Osteoblast (primary cell): Measurements from ENCODE around the gene KCNAB1. TPM values are rescaled to one million over a fixed set of nuclear protein-coding genes. Genes with fewer than 3 reads are reported as not detected.

Source experiments
- DNase-seq: peaks from one replicate; pipeline ENCODE4 v3.0.0; 2011; ENCODE audit warnings: low spot score, mixed read lengths; ENCODE audit not compliant: insufficient read length; ENCODE audit errors: missing footprints
- H2AFZ ChIP-seq: 2 replicates; pipeline ENCODE4 v1.6.0; 2011; ENCODE audit warnings: mild to moderate bottlenecking, low read length
- H3K27ac ChIP-seq: 2 replicates; pipeline ENCODE4 v1.5.1; 2011; ENCODE audit warnings: mild to moderate bottlenecking, low read depth, low read length, moderate library complexity
- H3K27me3 ChIP-seq: 2 replicates; pipeline ENCODE4 v1.6.0; 2012; ENCODE audit warnings: mild to moderate bottlenecking, control low read depth, inconsistent platforms, low read length, moderate library complexity; ENCODE audit not compliant: insufficient read depth
- H3K36me3 ChIP-seq: 2 replicates; pipeline ENCODE4 v1.5.1; 2011; ENCODE audit warnings: mild to moderate bottlenecking, low read length, control low read depth, moderate library complexity; ENCODE audit not compliant: insufficient read depth
- H3K4me1 ChIP-seq: 2 replicates; pipeline ENCODE4 v1.5.1; 2011; ENCODE audit warnings: mild to moderate bottlenecking, low read length, control low read depth, moderate library complexity; ENCODE audit not compliant: insufficient read depth
- H3K4me2 ChIP-seq: 2 replicates; pipeline ENCODE4 v1.6.0; 2011; ENCODE audit warnings: mild to moderate bottlenecking, low read length; ENCODE audit not compliant: insufficient read depth
- H3K4me3 ChIP-seq: fragments of 200-600 bp; sonication (generic); 3 replicates; pipeline ENCODE4 v1.5.1; 2012; ENCODE audit warnings: mild to moderate bottlenecking, low read length, inconsistent platforms; ENCODE audit not compliant: insufficient read depth
- H3K79me2 ChIP-seq: 2 replicates; pipeline ENCODE4 v1.6.0; 2012; ENCODE audit warnings: mild to moderate bottlenecking, low read length, control low read depth, inconsistent platforms; ENCODE audit not compliant: insufficient read depth
- H3K9me3 ChIP-seq: 2 replicates; pipeline ENCODE4 v1.5.1; 2011; ENCODE audit warnings: low read depth, low read length, control low read depth
- H4K20me1 ChIP-seq: 2 replicates; pipeline ENCODE4 v1.6.0; 2012; ENCODE audit warnings: mild to moderate bottlenecking, low read length, control low read depth; ENCODE audit not compliant: insufficient read depth
- CTCF ChIP-seq: IDR thresholded peaks from 2 replicates; pipeline ENCODE4 v1.5.1; 2011; ENCODE audit warnings: mild to moderate bottlenecking, low read depth, low read length, moderate library complexity; ENCODE audit errors: extremely low read depth
- total RNA-seq: library from RNA; depleted of rRNA; stranded (reverse); fragments of >200 nt; gene quantifications from 2 replicates; pipeline ENCODE4 v1.2.3, GENCODE V29; 2012

Gene KCNAB1
- total RNA-seq, 1 donor = 0.36 TPM

- Histone ChIP-seq H3K9me3 (no peaks in the 10 kb centered on the region), H3K79me2 (no peaks in the 10 kb centered on the region)
Measured at GRCh38 chr3:156480949-156481348, 360.6 kb downstream of the KCNAB1 start.

GRCh38 chr3:156483002-156483401 is 362.6 kb downstream of the KCNAB1 start:
- H3K4me2 ChIP-seq = peak overlapping the region; percentile 64
- H3K36me3 ChIP-seq = no peaks in the 10 kb centered on the region
- no peaks in the 10 kb centered on the region for H3K79me2 ChIP-seq
- no peaks in the 10 kb centered on the region for H3K9me3 ChIP-seq
- H3K4me1 ChIP-seq = peaks cover 17% of the 10 kb centered on the region
- H3K27ac ChIP-seq = no peak overlapping the region
- H4K20me1 ChIP-seq = no peaks in the 10 kb centered on the region
- no peak for DNase-seq
- H3K27me3 ChIP-seq = no peaks in the 10 kb centered on the region
- TF ChIP-seq CTCF = no peak
- no peak overlapping the region for H2AFZ ChIP-seq
- no peak overlapping the region for H3K4me3 ChIP-seq

More at GRCh38 chr3:156480949-156481348, 360.6 kb downstream of the KCNAB1 start:
- peaks cover 25% of the 10 kb centered on the region for H3K4me1 ChIP-seq
- no peak overlapping the region for H3K4me2 ChIP-seq
- no peak for TF ChIP-seq CTCF
- no peak for DNase-seq
- no peaks in the 10 kb centered on the region for H3K36me3 ChIP-seq
- no peak overlapping the region for H2AFZ ChIP-seq
- H3K4me3 ChIP-seq = no peak overlapping the region
- H3K27ac ChIP-seq = no peak overlapping the region
- no peaks in the 10 kb centered on the region for H4K20me1 ChIP-seq
- no peaks in the 10 kb centered on the region for H3K27me3 ChIP-seq

DNA sequence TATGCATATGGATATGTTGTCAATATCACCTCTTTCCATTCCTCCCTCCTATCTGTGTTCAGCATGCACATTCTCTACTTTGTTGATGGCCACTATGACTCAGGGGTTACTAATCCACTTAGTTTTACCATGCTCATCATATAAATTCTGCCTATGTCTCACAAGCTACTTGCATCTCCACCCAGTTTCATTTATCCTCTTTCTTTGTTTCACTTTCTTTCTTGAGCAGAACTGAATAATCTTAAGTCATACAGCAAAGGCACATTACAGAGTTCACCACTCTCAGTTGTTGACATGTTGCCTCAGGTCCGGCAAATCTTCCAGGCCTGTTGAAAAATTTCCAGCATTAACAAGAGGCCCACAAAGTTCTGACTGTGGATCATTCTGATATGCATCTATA is 363.0 kb downstream of the KCNAB1 start:
- Histone ChIP-seq H3K4me1 (peaks cover 19% of the 10 kb centered on the region), H3K27me3 (no peaks in the 10 kb centered on the region), H3K9me3 (no peaks in the 10 kb centered on the region), H3K36me3 (no peaks in the 10 kb centered on the region), H3K79me2 (no peaks in the 10 kb centered on the region), H3K4me3 (peak overlapping the region; percentile 38), H2AFZ (peak overlapping the region; percentile 14), H3K4me2 (peak overlapping the region; percentile 64), H4K20me1 (no peaks in the 10 kb centered on the region), H3K27ac (peak overlapping the region; percentile 60)
- TF ChIP-seq CTCF = no peak
- no peak for DNase-seq

- H2AFZ ChIP-seq = peak overlapping the region; percentile 14
- no peak overlapping the region for H3K4me3 ChIP-seq
- peaks cover 27% of the 10 kb centered on the region for H3K4me1 ChIP-seq
- H3K36me3 ChIP-seq = no peaks in the 10 kb centered on the region
- H3K9me3 ChIP-seq = no peaks in the 10 kb centered on the region
- H3K27me3 ChIP-seq = no peaks in the 10 kb centered on the region
- peak overlapping the region; percentile 64 for H3K4me2 ChIP-seq
- TF ChIP-seq CTCF = no peak
- H3K79me2 ChIP-seq = no peaks in the 10 kb centered on the region
- DNase-seq = no peak
- peak overlapping the region; percentile 60 for H3K27ac ChIP-seq
- no peaks in the 10 kb centered on the region for H4K20me1 ChIP-seq
Measured at GRCh38 chr3:156483961-156484787, 363.8 kb downstream of the KCNAB1 start.
